HG03469 (cell line): ENCODE data around the gene GOLGA6C.
"Not testable (repeated sequence)": the region's sequence is repeated elsewhere in the genome, so short reads cannot be mapped to it uniquely, and the experiment has no call there.

Experiments used
- ATAC-seq: cut with Tn5 transposase; IDR thresholded peaks from one replicate; pipeline ENCODE4 v1.9.1; 2021; ENCODE audit warnings: mild to moderate bottlenecking, moderate library complexity, moderate number of reproducible peaks; ENCODE audit not compliant: unreplicated experiment

GOLGA6C gene

DNA sequence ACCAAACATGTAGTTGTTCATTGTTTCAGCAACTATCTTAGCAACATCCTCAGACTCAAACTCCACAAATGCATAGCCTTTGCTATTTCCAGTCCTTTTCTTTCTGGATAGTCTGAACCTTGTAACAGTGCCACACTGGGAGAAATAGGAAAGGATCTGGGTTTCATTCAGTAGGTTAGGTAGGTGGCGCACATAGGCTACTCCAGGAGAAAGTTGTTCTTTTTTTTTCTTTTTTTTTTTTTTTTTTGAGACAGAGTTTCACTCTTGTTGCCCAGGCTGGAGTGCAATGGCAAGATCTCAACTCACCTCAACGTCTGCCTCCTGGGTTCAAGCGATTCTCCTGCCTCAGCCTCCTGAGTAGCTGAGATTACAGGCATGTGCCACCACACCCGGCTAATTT lies 5.8 kb upstream of the GOLGA6C start:
- ATAC-seq = not testable (repeated sequence)

DNA sequence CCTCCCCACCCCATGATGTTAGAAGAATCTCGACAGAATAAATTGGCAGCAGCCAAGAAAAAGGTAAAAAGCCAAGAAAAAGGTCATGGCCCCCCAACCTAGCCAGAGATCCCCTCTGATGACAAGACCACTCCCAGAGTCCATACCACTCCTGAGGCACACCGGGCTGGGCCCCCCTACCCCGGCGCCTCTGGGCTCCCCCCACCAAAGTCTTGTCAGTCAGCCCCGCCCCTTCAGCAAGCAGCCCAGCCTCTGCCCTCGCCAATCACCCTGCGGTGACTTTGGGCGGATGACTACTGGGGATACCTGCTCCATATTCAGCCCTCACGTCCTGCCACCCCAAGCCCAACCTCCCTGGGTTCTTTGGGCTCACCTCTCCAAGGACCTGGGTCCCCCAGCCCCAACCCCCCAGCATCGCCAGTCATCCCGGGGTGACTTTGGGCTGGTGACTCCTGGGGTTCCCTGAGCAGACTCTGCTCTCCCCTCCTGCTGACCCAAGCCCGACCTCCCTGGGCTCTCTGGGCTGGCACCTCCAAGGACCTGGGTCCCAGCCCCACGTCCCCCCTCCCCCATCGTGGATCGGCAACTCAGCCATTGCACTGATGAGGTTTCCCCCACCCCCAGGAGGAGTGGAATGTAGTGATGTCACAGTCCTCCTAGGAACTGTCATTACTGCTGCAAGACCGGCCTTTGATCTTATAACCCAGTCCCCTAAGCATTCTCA lies 648 bp downstream of the GOLGA6C start:
- not testable (repeated sequence) for ATAC-seq

DNA sequence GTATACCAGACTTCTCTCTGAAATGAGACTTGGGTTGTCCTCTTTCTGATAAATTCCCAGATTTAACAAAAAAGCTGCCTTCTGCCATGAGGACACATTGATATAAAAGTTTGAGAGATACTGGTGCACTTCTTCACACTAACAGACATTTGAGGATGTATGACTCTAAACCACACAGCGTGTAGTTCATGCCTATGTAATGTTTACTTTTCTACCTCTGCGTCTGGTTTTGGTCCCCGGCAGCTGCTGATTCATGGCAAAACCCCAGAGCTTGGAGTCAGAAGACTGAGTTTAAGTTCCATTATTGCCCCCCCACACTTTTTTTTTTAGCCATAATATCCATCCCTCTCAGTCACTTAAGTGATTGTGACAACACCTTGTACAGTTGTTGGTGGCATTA lies 1.7 kb downstream of the GOLGA6C start:
- not testable (repeated sequence) for ATAC-seq

DNA sequence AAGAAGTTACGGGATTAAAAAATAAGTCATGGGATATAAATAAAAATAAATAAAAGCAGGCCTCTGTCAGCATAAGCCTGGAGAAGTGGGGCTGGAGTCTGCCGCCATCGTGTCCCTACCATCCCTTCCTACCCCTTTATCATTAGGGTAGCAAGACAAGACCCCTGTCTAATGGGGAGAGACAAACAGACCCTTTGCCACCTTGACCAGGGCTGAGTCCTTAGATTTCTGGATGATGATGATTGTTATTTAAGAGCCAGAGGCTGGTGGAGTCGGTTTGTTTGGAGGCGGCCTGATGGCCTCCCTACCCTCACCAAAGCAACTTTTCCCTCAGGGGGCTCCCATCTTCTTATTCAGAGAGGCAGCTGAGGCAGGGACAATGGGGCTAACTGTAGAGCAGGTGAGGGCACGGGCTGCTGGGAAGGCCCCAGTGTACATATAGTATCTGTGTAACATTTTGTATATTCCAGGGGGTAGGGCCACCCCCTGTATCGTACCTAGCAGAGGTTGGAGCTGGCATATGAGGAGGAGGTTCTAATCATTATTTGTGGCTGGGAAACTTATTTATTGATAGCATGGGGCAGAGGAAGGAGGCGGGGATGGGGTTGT lies 15.7 kb downstream of the GOLGA6C start:
- ATAC-seq = not testable (repeated sequence)

DNA sequence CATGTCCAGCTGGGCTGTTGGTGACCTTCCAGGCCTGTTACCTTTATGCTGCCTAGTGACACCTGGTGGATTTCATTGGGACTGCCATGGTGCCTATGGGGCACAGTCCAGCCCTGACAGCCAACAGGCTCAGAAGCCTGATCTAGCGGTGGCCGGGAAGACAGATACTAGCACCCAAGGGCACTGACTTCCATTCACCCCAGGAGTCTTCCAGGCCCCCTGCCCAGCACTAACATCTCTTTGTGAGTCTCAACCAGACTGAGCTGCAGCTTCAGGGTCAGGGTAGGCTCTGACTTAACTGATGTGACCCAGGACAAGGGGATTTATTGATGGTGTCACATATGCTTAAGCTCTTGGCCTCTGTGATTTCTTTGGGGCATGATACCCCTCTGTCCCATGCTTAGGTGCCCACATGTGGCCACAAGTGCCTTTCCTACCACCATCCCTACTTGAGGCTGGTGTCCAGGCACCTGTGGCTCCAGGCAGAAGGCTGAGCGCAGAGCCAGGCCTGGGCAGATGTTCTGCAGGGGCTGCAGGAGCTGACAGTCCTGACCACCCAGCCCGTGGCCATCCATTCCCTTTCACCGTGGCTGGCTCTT lies 16.5 kb downstream of the GOLGA6C start:
- not testable (repeated sequence) for ATAC-seq

DNA sequence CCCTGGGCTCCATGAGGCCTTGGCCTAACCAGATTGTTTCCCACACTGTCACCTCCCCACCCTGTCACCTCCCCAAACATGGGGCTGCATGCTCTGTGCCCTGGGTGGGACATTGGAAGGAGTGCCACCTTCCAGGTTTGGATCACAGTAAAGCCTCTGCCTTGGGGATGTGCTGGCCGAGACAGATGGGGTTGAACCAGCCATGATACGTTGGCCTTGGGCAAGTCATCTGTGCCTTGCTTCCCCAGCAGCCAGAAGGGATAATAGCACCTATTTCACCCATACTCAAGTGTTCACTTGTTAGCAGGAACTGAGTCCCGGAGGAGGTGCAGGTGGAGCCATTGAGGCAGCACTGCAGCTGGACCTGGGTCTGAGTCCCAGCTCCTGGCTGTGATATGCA lies 17.5 kb downstream of the GOLGA6C start:
- not testable (repeated sequence) for ATAC-seq

DNA sequence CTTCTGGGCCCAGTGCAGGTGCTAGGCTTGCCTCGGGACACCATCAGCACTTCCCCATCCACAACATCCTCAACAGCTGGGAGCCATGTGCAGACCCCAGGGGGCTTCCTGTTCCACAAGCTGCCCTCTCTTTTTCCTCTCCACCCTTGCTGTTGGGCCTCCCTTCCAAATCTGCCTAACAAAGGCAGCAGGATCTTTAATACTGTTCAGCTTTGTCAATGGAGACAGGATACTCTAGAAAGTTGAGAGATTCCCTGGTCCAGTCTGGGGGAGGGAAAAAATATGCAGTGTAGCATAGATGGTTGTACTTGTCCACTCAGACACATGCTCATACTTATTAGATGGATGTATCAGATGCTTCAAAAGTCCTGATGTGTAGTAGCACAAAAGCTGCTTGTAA lies 20.4 kb downstream of the GOLGA6C start:
- ATAC-seq = not testable (repeated sequence)

DNA sequence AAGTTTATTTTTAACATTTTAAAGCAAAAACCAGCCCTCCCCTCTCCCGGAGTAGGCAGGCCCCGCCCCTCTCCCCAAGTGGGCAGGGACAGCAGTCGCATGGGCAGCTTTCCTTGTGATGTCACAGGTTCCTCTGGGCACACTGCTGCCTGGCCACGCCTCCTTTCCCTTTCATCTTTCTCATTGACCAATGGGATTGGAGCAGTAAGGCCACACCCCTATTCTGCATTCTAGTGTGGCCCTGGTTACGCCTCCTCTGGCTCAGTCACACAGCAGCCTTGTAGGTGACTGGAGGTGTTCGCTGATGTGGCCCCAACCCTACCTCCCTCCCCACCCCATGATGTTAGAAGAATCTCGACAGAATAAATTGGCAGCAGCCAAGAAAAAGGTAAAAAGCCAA lies 24.4 kb downstream of the GOLGA6C start, which contains the start of gene GOLGA6D:
GOLGA6D (plus strand) TSS at position 264 of the 400 bp plus-strand sequence; CDS start at position 305, 41 bp downstream.
- not testable (repeated sequence) for ATAC-seq

DNA sequence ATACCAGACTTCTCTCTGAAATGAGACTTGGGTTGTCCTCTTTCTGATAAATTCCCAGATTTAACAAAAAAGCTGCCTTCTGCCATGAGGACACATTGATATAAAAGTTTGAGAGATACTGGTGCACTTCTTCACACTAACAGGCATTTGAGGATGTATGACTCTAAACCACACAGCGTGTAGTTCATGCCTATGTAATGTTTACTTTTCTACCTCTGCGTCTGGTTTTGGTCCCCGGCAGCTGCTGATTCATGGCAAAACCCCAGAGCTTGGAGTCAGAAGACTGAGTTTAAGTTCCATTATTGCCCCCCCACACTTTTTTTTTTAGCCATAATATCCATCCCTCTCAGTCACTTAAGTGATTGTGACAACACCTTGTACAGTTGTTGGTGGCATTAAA lies 26.0 kb downstream of the GOLGA6C start:
- not testable (repeated sequence) for ATAC-seq

DNA sequence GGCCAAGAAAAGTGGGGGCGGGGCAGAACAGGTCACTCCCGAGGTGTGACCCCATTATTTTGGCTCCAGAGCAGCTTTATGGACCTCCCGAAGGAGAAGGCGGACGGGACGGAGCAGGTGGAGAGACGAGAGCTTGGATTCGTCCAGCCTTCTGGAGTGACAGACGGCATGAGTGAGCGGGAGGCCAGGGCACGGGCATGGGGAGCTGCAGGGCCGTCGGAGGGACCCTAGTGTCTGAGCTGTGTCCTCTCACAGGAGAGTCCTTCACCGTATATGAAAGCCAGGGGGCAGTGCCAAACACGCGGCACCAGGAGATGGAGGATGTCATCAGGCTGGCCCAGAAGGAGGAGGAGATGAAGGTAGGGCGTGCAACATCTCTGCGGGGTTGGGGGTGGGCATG lies 35.5 kb downstream of the GOLGA6C start:
- not testable (repeated sequence) for ATAC-seq

DNA sequence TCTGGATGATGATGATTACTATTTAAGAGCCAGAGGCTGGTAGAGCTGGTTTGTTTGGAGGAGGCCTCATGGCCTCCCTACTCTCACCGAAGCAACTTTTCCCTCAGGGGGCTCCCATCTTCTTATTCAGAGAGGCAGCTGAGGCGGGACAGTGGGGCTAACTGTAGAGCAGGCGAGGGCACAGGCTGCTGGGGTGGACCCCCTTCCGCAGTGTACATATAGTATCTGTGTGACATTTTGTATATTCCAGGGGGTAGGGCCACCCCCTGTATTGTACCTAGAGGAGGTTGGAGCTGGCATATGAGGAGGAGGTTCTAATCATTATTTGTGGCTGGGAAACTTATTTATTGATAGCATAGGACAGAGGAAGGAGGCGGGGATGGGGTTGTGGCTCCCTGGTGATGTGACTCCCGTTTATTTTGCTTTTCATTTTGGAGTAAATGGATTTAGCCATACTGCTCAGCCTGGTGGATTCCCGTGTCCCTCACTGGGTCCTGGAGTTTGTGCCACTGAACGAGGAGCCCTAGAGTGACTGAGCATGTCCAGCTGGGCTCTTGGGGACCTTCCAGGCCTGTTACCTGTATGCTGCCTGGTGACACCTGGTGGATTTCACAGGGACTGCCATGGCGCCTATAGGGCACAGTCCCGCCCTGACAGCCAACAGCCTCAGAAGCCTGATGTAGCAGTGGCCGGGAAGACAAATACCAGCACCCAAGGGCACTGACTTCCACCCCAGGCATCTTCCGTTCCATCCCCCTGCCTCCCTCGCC lies 40.6 kb downstream of the GOLGA6C start:
- ATAC-seq = not testable (repeated sequence)

DNA sequence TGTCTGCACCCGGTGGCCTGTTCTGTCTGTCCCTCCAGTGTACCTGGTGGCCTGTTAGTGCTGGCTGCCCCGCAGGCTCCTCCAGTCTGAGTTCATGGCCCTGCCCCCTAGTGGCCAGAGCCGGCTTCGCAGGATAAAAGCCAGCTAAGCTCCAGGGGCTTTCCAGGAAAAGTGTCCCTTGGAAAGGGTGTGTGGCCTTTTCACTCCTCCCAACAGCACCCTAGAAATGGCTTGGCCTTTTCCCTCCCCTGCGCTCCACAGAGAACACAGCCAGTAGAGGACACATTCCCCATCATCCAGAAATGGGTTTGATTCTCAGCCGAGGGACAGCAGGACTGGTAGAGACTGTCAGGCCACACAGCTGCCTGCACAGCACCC lies 41.2 kb downstream of the GOLGA6C start:
- ATAC-seq = not testable (repeated sequence)

DNA sequence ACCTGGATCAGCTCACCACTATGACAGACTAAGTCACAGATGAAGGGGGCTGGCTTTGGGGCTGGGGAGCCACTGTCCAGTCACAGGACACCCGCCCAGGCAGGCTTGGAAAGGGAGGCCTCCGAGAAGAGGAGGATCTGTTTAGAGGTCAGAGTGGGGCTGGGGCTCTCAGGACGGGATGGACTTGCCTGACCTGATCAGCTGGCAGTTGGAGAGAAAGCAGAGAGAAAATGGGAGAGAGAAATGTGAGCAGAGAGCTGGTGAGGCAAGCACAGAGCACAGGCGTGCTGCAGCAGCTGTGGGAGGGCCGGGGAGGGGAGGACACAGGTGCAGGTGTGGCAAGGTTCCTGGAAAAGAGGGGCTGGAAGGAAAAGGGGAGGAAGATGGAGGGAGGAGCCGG lies 41.9 kb downstream of the GOLGA6C start:
- ATAC-seq = not testable (repeated sequence)

DNA sequence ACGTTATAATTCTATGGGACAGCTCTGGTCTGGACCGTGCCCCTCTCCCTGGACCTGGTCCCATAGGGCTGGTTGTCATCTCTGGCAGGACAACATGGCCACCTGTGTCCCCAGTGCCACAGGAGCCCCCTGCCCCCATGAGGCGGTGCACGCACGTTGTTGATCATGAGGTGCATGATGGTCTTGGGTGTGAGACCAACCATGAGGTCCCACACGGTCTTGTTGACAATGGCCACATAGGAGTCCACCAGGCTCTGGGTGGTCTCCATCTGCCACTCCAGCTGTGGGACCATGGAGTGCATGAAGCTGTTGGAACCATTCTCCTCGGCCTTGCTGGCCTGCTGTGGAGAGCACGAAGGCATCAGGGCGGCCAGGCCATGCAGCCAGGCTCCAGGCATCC lies 44.2 kb downstream of the GOLGA6C start:
- ATAC-seq = no peak

DNA sequence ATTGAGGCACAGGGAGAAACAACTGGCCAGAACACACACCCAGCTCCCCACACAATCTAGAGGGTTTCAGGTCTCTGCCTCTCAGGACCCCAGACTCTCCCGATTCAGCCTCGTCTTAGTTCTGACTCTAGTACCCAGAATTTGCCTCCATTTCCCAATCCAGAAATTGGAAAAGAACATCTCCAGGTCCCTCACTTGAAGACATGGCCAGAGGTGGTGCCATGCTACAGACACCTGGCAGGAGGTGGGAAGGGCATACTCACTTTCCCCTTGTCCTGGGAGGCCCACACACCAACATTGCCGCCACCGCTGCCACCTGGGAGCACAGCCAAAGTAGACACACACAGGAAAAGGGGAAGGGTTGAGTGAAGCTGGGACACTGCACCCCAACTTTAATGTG lies 44.6 kb downstream of the GOLGA6C start:
- not testable (repeated sequence) for ATAC-seq

DNA sequence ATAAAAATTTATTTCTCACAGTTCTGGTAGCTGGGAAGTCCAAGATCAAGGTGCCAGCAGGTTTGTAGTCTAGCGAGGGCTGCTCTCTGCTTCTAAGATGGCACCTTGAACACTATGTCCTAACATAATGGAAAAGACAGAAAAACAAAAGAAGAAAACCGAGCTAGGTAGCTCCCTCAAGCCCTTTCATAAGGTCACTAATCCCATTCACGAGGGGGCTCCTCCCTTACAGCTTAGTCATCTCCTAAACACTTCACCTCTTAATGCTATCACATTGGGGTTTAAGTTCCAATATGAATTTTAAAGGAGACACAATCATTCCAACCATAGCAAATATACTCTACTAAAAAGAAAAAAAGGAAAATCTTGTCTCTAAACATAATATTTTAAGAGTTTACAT lies 48.1 kb downstream of the GOLGA6C start:
- ATAC-seq = no peak

DNA sequence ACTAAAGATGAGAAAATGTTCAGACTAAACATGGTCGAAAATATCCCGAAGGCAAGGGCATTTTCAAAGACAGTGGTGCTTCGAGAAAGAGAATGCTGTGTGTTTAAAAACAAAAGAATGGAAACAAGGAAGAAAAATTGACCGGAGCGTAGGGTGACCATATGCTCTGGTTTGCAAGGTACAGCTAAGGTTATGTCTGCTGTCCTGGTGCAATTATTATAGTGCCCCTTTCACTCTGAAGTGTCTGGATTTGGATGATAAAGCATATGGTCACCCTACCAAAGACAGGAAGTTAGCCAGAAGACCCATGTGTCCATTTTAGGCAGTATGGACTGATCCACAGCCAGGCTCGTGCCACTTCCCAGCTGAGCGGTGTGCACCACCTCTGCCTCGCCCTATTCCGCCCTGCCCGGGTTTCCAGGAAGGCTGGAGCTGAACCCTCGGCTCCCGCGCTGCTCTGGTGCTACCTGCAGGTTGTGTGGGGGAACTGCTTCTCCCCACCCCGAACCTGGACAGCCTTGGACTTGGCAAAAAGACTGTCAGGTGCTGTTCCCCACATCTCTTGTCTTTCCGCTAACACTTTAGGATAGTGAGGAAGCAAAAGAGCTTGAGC lies 49.8 kb downstream of the GOLGA6C start:
- ATAC-seq = no peak

DNA sequence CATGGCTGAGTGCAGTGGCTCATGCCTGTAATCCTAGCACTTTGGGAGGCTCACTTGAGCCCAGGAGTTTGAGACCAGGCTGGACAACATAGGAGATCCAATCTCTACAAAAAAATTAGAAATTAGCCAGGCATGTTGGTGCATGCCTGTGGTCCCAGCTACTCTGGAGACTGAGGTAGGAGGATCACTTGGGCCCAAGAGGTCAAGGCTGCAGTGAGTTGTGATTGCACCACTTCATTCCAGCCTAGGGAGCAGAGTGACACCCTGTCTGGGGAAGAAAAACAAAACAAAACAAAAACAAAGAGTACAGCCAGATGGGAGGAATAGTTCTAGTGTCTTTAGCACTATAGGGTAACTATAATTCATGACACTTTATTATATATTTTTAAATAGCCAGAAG lies 51.6 kb downstream of the GOLGA6C start:
- no peak for ATAC-seq

DNA sequence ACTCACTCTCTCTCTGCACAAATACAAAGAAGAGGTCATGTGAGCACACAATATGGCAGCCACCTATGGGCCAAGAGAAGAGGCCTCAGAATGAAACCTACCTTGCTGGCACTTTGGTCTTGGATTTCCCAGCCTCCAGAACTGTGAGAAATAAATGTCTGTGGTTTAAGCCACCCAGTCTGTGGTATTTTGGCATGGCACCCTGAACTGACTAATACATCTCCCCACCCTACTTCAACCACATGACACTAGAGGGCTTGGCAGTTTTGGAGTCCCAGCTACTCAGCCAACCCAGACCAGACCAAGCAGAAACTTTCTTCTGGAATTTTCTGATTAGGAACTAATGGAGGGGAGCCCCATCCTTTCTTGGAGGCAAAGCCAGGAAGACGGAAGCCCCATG lies 54.4 kb downstream of the GOLGA6C start:
- ATAC-seq = not testable (repeated sequence)

DNA sequence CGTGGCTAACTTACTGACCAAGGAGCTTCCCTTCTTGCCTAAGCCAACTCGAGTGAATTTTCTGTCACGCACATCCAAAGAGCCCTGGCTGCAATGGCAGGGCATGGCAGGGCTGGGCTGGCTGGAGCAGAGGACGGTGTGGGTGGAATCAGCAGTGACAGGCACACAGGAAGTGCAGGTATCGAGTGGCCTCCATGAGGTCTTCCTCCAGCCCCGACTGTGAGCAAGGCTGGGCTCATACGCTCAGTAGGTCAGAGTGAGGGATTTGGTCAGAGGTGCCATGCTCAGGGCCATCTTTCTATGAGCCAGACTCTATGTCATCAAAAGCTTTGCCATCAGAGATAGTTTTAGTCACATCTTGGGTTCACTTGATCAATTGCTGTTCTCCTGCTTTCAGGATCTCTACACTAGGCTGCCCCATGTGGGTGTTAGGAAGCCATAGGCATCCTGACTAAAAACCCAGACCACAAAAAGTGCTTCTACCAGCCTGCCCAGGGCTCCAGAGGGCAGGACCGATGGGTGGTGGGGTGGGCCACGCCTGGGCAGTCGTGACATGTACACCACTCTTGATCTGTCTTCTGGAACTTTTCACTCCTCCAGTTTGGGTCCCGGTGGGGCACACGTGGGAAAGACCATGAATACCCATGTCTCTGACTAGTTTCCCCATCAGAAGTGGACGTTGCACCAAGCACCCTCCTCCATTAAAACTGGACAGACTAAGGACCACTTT lies 55.1 kb downstream of the GOLGA6C start:
- ATAC-seq = no peak
